H9 (cell line): Measurements from ENCODE around the gene PLXNA1. TPM values are rescaled to one million over a fixed set of nuclear protein-coding genes. Genes with fewer than 3 reads are reported as not detected.

Source experiments
- DNase-seq: peaks from one replicate; pipeline ENCODE4 v3.0.0-alpha.2; 2017
- H2AFZ ChIP-seq: one replicate; pipeline ENCODE4 v1.6.1; 2013; ENCODE audit warnings: mild to moderate bottlenecking, low read length, control low read depth, moderate library complexity
- H2AK5ac ChIP-seq: 2 replicates; pipeline ENCODE4 v1.6.1; 2013; ENCODE audit warnings: low read length, control low read depth, mixed read lengths; ENCODE audit not compliant: insufficient read length
- H2BK120ac ChIP-seq: one replicate; pipeline ENCODE4 v1.6.1; 2013; ENCODE audit warnings: low read depth, mild to moderate bottlenecking, low read length, control low read depth, inconsistent platforms; ENCODE audit not compliant: poor library complexity, severe bottlenecking
- H2BK12ac ChIP-seq: 2 replicates; pipeline ENCODE4 v1.6.1; 2013; ENCODE audit warnings: low read length, control low read depth, mixed read lengths, low read depth; ENCODE audit not compliant: insufficient read length
- H2BK15ac ChIP-seq: 2 replicates; pipeline ENCODE4 v1.6.1; 2013; ENCODE audit warnings: low read depth, low read length, control low read depth
- H2BK20ac ChIP-seq: one replicate; pipeline ENCODE4 v1.6.1; 2013; ENCODE audit warnings: low read depth, mild to moderate bottlenecking, low read length, control low read depth, inconsistent platforms; ENCODE audit not compliant: poor library complexity, severe bottlenecking
- H2BK5ac ChIP-seq: 2 replicates; pipeline ENCODE4 v1.6.1; 2013; ENCODE audit warnings: low read length, control low read depth, mixed read lengths; ENCODE audit not compliant: insufficient read length
- H3K14ac ChIP-seq: 2 replicates; pipeline ENCODE4 v1.6.1; 2013; ENCODE audit warnings: low read length, control low read depth; ENCODE audit not compliant: insufficient read depth
- H3K18ac ChIP-seq: 2 replicates; pipeline ENCODE4 v1.6.1; 2013; ENCODE audit warnings: low read depth, mild to moderate bottlenecking, mixed read lengths, low read length, control low read depth; ENCODE audit not compliant: insufficient read length
- H3K23ac ChIP-seq: 2 replicates; pipeline ENCODE4 v1.6.1; 2013; ENCODE audit warnings: low read length, control low read depth, mixed read lengths, low read depth; ENCODE audit not compliant: insufficient read length
- H3K23me2 ChIP-seq: 2 replicates; pipeline ENCODE4 v1.6.1; 2013; ENCODE audit warnings: low read depth, mild to moderate bottlenecking, mixed read lengths, low read length, control low read depth; ENCODE audit not compliant: insufficient read length, poor library complexity, severe bottlenecking
- H3K27ac ChIP-seq: 2 replicates; pipeline ENCODE4 v1.5.1; 2013; ENCODE audit warnings: low read length, control low read depth, mixed read lengths, low read depth; ENCODE audit not compliant: insufficient read length
- H3K27me3 ChIP-seq: 2 replicates; pipeline ENCODE4 v1.6.1; 2013; ENCODE audit warnings: low read length, control low read depth, inconsistent platforms; ENCODE audit not compliant: insufficient read depth
- H3K4ac ChIP-seq: 2 replicates; pipeline ENCODE4 v1.6.1; 2013; ENCODE audit warnings: low read depth, mild to moderate bottlenecking, control low read depth, inconsistent platforms, low read length, moderate library complexity
- H3K4me1 ChIP-seq: 2 replicates; pipeline ENCODE4 v1.6.1; 2013; ENCODE audit warnings: low read length, control low read depth, inconsistent platforms; ENCODE audit not compliant: insufficient read depth
- H3K4me2 ChIP-seq: 2 replicates; pipeline ENCODE4 v1.6.1; 2013; ENCODE audit warnings: low read length, control low read depth, mixed read lengths; ENCODE audit not compliant: insufficient read length, insufficient read depth
- H3K56ac ChIP-seq: 2 replicates; pipeline ENCODE4 v1.6.1; 2013; ENCODE audit warnings: low read depth, mild to moderate bottlenecking, mixed read lengths, low read length, control low read depth; ENCODE audit not compliant: insufficient read length
- H3K79me1 ChIP-seq: 2 replicates; pipeline ENCODE4 v1.6.1; 2013; ENCODE audit warnings: low read depth, mild to moderate bottlenecking, moderate library complexity, low read length, control low read depth, inconsistent platforms; ENCODE audit not compliant: insufficient read depth, poor library complexity, severe bottlenecking
- H3K79me2 ChIP-seq: 2 replicates; pipeline ENCODE4 v1.6.1; 2013; ENCODE audit warnings: low read length, control low read depth, inconsistent platforms; ENCODE audit not compliant: insufficient read depth
- H3K9ac ChIP-seq: 2 replicates; pipeline ENCODE4 v1.6.1; 2013; ENCODE audit warnings: low read length, control low read depth, mixed read lengths; ENCODE audit not compliant: insufficient read length; ENCODE audit errors: extremely low read depth
- H3K9me3 ChIP-seq: one replicate; pipeline ENCODE4 v1.6.1; 2013; ENCODE audit warnings: low read depth, low read length, inconsistent platforms; ENCODE audit not compliant: control insufficient read depth
- H3T11ph ChIP-seq: one replicate; pipeline ENCODE4 v1.6.1; 2013; ENCODE audit warnings: mild to moderate bottlenecking, low read length, control low read depth, inconsistent platforms
- H4K20me1 ChIP-seq: one replicate; pipeline ENCODE4 v1.6.1; 2013; ENCODE audit not compliant: control insufficient read depth, insufficient read length, insufficient read depth
- H4K5ac ChIP-seq: 2 replicates; pipeline ENCODE4 v1.6.1; 2013; ENCODE audit warnings: low read depth, mild to moderate bottlenecking, mixed read lengths, low read length, control low read depth; ENCODE audit not compliant: insufficient read length
- H4K8ac ChIP-seq: replicated peaks from 2 replicates; pipeline ENCODE4 v1.6.1; 2013; ENCODE audit warnings: low read length, control low read depth, mixed read lengths, low read depth; ENCODE audit not compliant: insufficient read length
- H4K91ac ChIP-seq: 2 replicates; pipeline ENCODE4 v1.6.1; 2013; ENCODE audit warnings: low read depth, mild to moderate bottlenecking, moderate library complexity, mixed read lengths, low read length, control low read depth; ENCODE audit not compliant: insufficient read length
- H3K27ac Mint-ChIP-seq, 3 experiments: 2 replicates in 2 of 3; 3 replicates in 1 of 3; pipeline ENCODE4 v1.8.0; 2020 to 2021; ENCODE audit warnings: mixed read lengths in 3 of 3, mild to moderate bottlenecking in 1 of 3, moderate library complexity in 1 of 3
- H3K27me3 Mint-ChIP-seq: 2 replicates; pipeline ENCODE4 v1.8.0; 2021; ENCODE audit warnings: low read depth, mild to moderate bottlenecking, moderate library complexity, mixed read lengths
- H3K36me3 Mint-ChIP-seq, 3 experiments: 2 replicates in 2 of 3; 3 replicates in 1 of 3; pipeline ENCODE4 v1.8.0; 2020 to 2021; ENCODE audit warnings: low read depth in 3 of 3, mixed read lengths in 3 of 3; ENCODE audit not compliant: insufficient read depth in 1 of 3
- H3K4me1 Mint-ChIP-seq, 2 experiments: 2 replicates each; pipeline ENCODE4 v1.8.0; 2020; ENCODE audit warnings: mixed read lengths in 2 of 2
- H3K4me3 Mint-ChIP-seq, 2 experiments: 2 replicates in 1 of 2; 3 replicates in 1 of 2; pipeline ENCODE4 v1.8.0; 2020 to 2021; ENCODE audit warnings: mild to moderate bottlenecking in 2 of 2, mixed read lengths in 2 of 2, moderate library complexity in 1 of 2
- H3K9me3 Mint-ChIP-seq, 2 experiments: 2 replicates in 1 of 2; 3 replicates in 1 of 2; pipeline ENCODE4 v1.8.0; 2020; ENCODE audit warnings: mild to moderate bottlenecking in 2 of 2, mixed read lengths in 2 of 2, moderate library complexity in 1 of 2
- CTCF ChIP-seq: fragments of 200-600 bp; sonication (generic); conservative IDR thresholded peaks from 3 replicates; pipeline ENCODE4 v1.8.0; 2021; ENCODE audit warnings: antibody characterized with exemption, mild to moderate bottlenecking
- WGBS: extraction: QIAGEN DNeasy Blood & Tissue Kit; methylation state at CpG from one replicate; pipeline ENCODE4 v1.1.7; 2013; ENCODE audit warnings: missing lambda C conversion rate, low lambda C conversion rate, mixed read lengths; ENCODE audit not compliant: insufficient read length; ENCODE audit errors: extremely low coverage; 5-methylcytosine and 5-hydroxymethylcytosine counted together
- total RNA-seq: library from RNA; stranded (reverse); gene quantifications from 2 replicates; pipeline ENCODE4 v1.2.1, GENCODE V29; 2021

The PLXNA1 gene
- total RNA-seq, 1 experiment from 2014 or later: 42.1 TPM

GRCh38 chr3:126986001-126986400 lies 3.1 kb downstream of the PLXNA1 start:
- no peaks in the 10 kb centered on the region for H4K20me1 ChIP-seq
- H3K9me3 Mint-ChIP-seq: no peaks in the 10 kb centered on the region

More at GRCh38 chr3:126986001-126986400, 3.1 kb downstream of the PLXNA1 start:
- Histone ChIP-seq H2BK120ac (no peak overlapping the region), H3K56ac (no peak overlapping the region), H2AFZ (no peak overlapping the region), H3K4me1 (no peaks in the 10 kb centered on the region), H3K23me2 (no peaks in the 10 kb centered on the region), H3K79me1 (no peaks in the 10 kb centered on the region), H2BK5ac (no peak overlapping the region), H3K9me3 (no peaks in the 10 kb centered on the region), H2AK5ac (no peak overlapping the region), H3K79me2 (peaks cover 6% of the 10 kb centered on the region; the same call in 1 of the 2 replicates), H3K18ac (no peak overlapping the region), H3T11ph (no peak overlapping the region), H3K23ac (no peak overlapping the region), H3K9ac (no peak overlapping the region), H3K4me2 (no peak overlapping the region), H3K14ac (no peak overlapping the region), H2BK15ac (no peak overlapping the region), H3K4ac (no peak overlapping the region), H2BK12ac (no peak overlapping the region), H4K91ac (no peak overlapping the region), H3K27me3 (no peaks in the 10 kb centered on the region), H2BK20ac (no peak overlapping the region), H4K5ac (no peak overlapping the region), H3K27ac (no peak overlapping the region), H4K8ac (no peak overlapping the region)
- WGBS: no CpG with 5 or more reads among the region's 9 CpGs
- Mint-ChIP-seq H3K27me3 (peaks cover 10% of the 10 kb centered on the region), H3K36me3 (peaks cover 4 to 13% (median 11%) of the 10 kb centered on the region in 3 experiments; a peak in 6 of 7 replicates), H3K4me1 (peaks cover 7 to 30% of the 10 kb centered on the region in 2 experiments), H3K4me3 (no peak overlapping the region), H3K27ac (no peak overlapping the region)
- TF ChIP-seq CTCF: no peak
- no peak for DNase-seq
